Erythroblast (primary cell): ENCODE data around the gene DTNB.
"Not testable (repeated sequence)": the region's sequence is repeated elsewhere in the genome, so short reads cannot be mapped to it uniquely, and the experiment has no call there.

Source experiments
- DNase-seq, 2 experiments: peaks; one replicate each; lab custom pipeline; 2025; lab: John Stamatoyannopoulos, UW
- GATA1 ChIP-seq: IDR thresholded peaks from 2 replicates; pipeline ENCODE4 v1.6.1; 2011; ENCODE audit warnings: low read depth, mild to moderate bottlenecking, control low read depth, low read length, moderate library complexity
- POLR2A ChIP-seq: IDR thresholded peaks from 2 replicates; pipeline ENCODE4 v1.6.1; 2011; ENCODE audit warnings: mild to moderate bottlenecking, low read length

The DTNB gene

GRCh38 chr2:25673300-25674076 lies at the start of gene DTNB:
TSS of gene DTNB (minus strand) at chr2:25673577. CDS start at chr2:25652660, 20,917 bp downstream.
- DNase-seq, result peak; percentile 77 to 87
- TF ChIP-seq GATA1 (no peak), POLR2A (peak; percentile 12)

DNA sequence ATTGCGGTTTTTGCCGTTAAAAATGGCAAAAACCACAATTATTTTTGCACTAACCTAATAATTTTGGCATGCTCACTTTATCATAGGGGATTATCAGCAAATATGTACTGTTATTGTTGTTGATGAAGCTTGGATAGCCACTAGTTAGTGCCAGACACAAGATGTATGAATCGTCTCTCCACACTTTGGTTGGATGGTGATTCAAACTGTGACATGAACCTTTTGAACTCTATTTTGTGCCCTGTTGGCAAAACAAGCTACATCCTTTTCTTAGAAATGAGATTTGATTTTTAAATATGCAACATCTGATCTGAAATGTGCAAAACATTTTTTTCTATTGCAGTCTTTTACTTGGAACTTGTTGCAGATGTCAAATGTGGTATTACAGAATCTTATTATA lies 48.8 kb upstream of the DTNB start:
- DNase-seq, result no peak
- TF ChIP-seq GATA1 (no peak), POLR2A (no peak)

DNA sequence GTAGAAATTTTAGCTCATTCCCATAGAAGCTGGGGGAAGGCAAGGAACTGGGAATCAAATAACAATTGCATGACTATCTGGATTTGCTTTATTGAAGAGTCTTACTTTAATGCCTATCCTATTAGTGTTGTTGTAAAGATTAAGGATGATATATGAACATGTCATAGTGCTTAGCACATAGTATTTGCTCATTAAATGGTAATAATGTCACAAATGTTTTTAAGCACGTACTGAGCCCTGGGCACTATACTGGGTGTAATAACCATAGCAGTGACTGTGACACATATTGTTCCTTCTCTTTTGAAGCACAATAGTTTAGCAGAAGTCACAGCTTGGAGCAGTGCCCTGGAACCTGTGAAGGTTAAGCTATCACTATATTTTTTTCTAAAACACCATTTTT lies 47.2 kb upstream of the DTNB start:
- no peak for TF ChIP-seq POLR2A
- TF ChIP-seq GATA1, result no peak
- DNase-seq, result no peak

DNA sequence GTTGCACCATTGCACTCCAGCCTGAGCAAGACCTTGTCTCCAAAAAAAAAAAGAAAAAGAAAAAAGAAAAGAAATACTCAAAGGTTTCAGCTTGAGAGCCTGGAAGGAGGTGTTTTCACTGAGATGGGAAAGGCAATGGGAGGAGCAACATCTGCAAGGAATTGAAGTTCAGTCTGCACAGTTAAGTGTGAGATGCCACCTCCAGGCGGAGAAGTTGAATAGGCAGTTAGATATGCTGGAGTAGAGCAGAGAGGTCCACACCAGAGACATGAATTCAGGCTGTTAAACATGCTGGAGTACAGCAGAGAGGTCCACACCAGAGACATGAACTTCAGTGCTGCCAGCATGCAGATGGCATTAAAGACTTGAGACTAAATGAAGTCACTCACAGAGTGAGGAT lies 41.4 kb upstream of the DTNB start:
- no peak for TF ChIP-seq GATA1
- no peak for TF ChIP-seq POLR2A
- DNase-seq, result no peak

DNA sequence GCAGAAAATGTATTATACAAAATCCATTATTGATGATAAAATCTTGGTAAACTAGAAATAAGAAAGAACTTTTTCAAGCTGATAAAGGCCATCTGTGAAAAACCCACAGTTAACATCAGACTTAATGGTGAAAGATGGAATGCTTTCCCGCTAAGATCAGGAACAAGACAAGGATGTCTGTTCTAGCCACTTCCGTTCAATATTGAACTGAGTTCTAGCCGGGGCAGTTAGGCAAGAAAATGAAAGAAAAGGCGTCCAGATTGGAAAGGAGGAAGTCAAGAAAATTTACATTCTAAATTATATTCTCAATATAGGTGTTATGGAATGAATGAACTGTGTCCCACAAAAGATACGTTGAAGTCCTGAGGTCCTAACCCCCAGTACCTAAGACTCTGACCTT lies 39.1 kb upstream of the DTNB start:
- no peak for DNase-seq
- TF ChIP-seq GATA1, result no peak
- TF ChIP-seq POLR2A, result no peak

- TF ChIP-seq GATA1 (no peak), POLR2A (no peak)
Measured at GRCh38 chr2:25711675-25712354, 38.4 kb upstream of the DTNB start.

GRCh38 chr2:25710750-25711149 lies 37.4 kb upstream of the DTNB start:
- TF ChIP-seq GATA1 (no peak), POLR2A (no peak)
- DNase-seq, result no peak

More at GRCh38 chr2:25711675-25712354, 38.4 kb upstream of the DTNB start:
- no peak for DNase-seq

GRCh38 chr2:25709349-25709748 lies 36.0 kb upstream of the DTNB start:
- no peak for DNase-seq
- no peak for TF ChIP-seq GATA1
- no peak for TF ChIP-seq POLR2A

GRCh38 chr2:25707927-25708590 lies 34.7 kb upstream of the DTNB start:
- TF ChIP-seq POLR2A, result no peak
- no peak for TF ChIP-seq GATA1
- no peak for DNase-seq

DNA sequence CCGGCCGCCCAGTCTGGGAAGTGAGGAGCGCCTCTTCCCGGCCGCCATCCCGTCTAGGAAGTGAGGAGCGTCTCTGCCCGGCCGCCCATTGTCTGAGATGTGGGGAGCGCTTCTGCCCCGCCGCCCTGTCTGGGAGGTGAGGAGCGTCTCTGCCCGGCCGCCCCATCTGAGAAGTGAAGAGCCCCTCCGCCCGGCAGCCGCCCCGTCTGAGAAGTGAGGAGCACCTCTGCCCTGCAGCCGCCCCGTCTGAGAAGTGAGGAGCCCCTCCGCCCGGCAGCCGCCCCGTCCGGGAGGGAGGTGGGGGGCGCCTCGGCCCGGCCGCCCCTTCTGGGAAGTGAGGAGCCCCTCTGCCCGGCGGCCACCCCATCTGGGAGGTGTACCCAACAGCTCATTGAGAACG lies 32.2 kb upstream of the DTNB start:
- DNase-seq, result not testable (repeated sequence)

DNA sequence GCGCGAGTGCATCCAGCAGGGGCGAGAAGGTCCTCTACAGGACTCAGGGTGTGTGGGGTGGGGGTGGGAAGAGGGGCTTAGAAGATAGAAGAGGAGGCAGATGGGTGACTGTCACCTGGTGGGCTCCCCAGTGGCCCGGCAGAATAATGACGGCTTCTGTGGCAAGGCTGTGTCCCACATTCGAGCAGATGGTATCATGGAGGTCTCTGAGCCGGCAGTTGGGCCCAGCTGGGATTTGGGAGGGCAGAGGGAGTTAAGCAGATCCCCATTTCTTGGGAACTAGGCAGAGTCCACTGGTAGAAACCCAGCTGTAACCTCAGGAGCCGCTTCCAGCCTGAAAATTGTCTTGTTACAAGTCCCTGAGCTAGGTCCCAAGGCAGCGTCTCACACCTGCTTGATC lies 28.4 kb upstream of the DTNB start:
- DNase-seq, result no peak
- no peak for TF ChIP-seq GATA1
- TF ChIP-seq POLR2A, result no peak

DNA sequence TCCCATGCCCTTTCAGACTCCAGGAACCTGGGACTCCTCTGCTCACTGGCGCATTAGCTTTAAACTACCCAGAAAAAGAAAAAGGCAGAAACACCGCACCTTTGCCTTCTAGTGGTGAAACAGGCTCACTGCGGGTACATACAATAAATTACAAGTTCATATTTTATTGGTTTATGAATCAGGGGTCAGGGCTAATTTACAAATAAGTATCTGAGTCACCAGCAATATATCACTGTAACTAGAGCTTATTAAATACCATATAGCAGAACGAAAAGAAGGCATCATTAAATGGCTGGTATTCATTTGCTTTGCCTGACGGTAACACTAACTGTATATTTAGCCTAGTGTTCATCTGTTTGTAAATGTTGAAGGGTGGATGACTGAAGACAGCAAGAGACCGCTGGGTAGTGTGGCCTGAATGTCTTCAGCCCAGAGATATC lies 26.9 kb upstream of the DTNB start:
- DNase-seq, result peak in 1 of 2 experiments; percentile 23
- TF ChIP-seq POLR2A, result no peak
- no peak for TF ChIP-seq GATA1

DNA sequence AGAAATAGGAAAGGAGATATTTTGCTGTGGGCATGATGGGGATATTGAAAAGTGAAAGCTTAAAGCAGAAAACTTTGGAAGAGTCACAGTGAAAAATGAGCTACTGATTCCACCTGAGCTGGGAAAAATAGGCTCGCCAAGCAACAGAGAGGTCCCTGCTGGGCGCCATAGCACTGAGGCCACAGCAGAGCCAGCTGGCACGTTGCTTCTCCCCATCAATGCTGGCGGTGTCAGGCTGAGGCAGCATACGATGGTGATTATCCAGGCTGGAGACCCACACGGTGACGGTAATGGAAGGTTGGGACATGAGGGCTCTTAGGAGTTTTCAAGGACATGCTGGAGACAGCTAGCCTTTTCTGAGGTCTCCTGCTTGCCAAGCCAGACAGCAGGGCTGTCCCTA lies 25.8 kb upstream of the DTNB start:
- no peak for TF ChIP-seq POLR2A
- TF ChIP-seq GATA1, result no peak
- no peak for DNase-seq

DNA sequence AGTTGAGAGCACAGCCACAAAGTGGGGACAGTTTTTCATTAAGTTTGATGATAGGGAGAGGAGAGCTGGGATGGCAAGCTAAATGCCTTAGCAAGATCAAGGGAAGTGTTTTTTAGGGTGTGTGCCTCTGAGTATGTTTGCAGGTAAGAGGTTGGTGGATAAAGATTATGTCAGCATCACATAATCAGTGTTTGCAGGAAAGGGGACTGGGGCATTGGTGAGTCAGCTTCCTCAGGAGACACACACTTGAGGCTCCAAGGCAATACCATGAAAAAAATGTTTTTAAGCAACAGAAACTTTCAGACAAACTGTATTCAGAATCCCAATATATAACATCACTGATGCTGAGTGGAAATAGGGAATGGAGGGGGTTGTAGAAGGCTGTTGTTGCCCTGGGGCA lies 25.4 kb upstream of the DTNB start:
- TF ChIP-seq GATA1, result no peak
- TF ChIP-seq POLR2A, result no peak
- no peak for DNase-seq
